Testis (tissue), 3 donors: Measurements from ENCODE around the gene ANKRD63. TPM values are rescaled to one million over a fixed set of nuclear protein-coding genes. Genes with fewer than 3 reads are reported as not detected.

Experiments used
- DNase-seq: peaks from one replicate; pipeline ENCODE4 v3.0.0-alpha.2; 2019
- H3K27ac ChIP-seq, 2 donors: fragments of 200-600 bp; sonication (generic); one replicate each; pipeline ENCODE4 v1.5.1; 2019
- H3K27me3 ChIP-seq: fragments of 200-600 bp; sonication (generic); one replicate; pipeline ENCODE4 v1.5.1; 2019
- H3K36me3 ChIP-seq: fragments of 200-600 bp; sonication (generic); one replicate; pipeline ENCODE4 v1.5.1; 2017; ENCODE audit warnings: low read depth; ENCODE audit errors: missing control alignments
- H3K4me1 ChIP-seq: fragments of 200-600 bp; sonication (generic); one replicate; pipeline ENCODE4 v1.5.1; 2019
- H3K4me3 ChIP-seq, 2 donors: fragments of 200-600 bp; sonication (generic); one replicate each; pipeline ENCODE4 v1.5.1; 2017 to 2019
- H3K9me3 ChIP-seq: fragments of 200-600 bp; sonication (generic); one replicate; pipeline ENCODE4 v1.5.1; 2017
- POLR2A ChIP-seq: fragments of 450-650 bp; IDR thresholded peaks from one replicate; pipeline ENCODE4 v1.6.1; 2017; ENCODE audit warnings: antibody characterized with exemption, mild to moderate bottlenecking, moderate library complexity
- WGBS, 2 donors: methylation state at CpG; one replicate each; pipeline ENCODE4 v1.1.5; 2018; 5-methylcytosine and 5-hydroxymethylcytosine counted together
- intact Hi-C: fragments of 100-400 bp; cut with DNase I; formaldehyde crosslinking; loops from one replicate; pipeline ENCODE4 v1.15.1; 2023; ENCODE audit warnings: low total_unique reads
- polyA plus RNA-seq: library from polyadenylated mRNA; stranded (reverse); fragments of 350-450 nt; fragmentation: Illumina TruSeq; extraction: RNeasy Lipid Tissue Mini Kit (QIAGEN cat#74804); gene quantifications from one replicate; pipeline ENCODE4 v1.2.3, GENCODE V29; 2014; ENCODE audit warnings: low read depth, low replicate concordance; ENCODE audit not compliant: insufficient read depth
- total RNA-seq, 2 donors: library from RNA; depleted of rRNA; stranded (reverse); fragments of >200 nt; gene quantifications; one replicate each; pipeline ENCODE4 v1.2.3, GENCODE V29; 2016
- TF ChIP-seq, protein P1 (sequence below), 3 experiments: fragments of 450-650 bp in 2 of 3; fragments of 200-600 bp in 1 of 3; sonication (generic) in 1 of 3; IDR thresholded peaks; one replicate each; pipeline ENCODE4 v1.5.1; 2016 to 2019; ENCODE audit warnings: antibody characterized with exemption in 3 of 3, mild to moderate bottlenecking in 2 of 3, moderate library complexity in 1 of 3

The ANKRD63 gene
- total and polyA plus RNA-seq, 3 donors from 2014 or later, result 3.1 to 11.8 TPM; not detected in 1

DNA sequence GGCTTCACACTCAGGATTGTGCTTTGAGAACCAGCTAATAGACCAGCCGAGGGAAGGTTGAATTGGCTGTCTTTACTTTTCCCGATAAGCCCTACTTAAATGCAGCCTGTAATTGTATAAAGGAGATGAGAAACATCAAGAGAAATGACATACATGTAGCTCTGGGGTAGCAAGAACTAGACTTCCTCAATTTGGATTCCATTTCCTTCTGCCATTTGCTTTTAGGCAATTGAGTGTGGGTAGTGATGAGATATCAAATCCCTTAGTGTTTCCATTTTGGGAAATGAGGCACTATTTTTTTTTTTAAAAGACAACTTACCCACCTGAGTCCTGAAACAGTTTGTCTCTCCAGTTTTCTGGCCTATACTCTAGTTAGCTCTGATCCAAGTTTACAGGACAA lies 42.8 kb upstream of the ANKRD63 start:
- H3K36me3 ChIP-seq, result no peaks in the 10 kb centered on the region
- TF ChIP-seq, protein P1, sequence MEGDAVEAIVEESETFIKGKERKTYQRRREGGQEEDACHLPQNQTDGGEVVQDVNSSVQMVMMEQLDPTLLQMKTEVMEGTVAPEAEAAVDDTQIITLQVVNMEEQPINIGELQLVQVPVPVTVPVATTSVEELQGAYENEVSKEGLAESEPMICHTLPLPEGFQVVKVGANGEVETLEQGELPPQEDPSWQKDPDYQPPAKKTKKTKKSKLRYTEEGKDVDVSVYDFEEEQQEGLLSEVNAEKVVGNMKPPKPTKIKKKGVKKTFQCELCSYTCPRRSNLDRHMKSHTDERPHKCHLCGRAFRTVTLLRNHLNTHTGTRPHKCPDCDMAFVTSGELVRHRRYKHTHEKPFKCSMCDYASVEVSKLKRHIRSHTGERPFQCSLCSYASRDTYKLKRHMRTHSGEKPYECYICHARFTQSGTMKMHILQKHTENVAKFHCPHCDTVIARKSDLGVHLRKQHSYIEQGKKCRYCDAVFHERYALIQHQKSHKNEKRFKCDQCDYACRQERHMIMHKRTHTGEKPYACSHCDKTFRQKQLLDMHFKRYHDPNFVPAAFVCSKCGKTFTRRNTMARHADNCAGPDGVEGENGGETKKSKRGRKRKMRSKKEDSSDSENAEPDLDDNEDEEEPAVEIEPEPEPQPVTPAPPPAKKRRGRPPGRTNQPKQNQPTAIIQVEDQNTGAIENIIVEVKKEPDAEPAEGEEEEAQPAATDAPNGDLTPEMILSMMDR (IDR thresholded peaks at IDR 0.05), result no peak
- TF ChIP-seq POLR2A, result no peak
- intact Hi-C loops, result no loop called here
- no peaks in the 10 kb centered on the region for H3K27me3 ChIP-seq
- H3K9me3 ChIP-seq, result no peaks in the 10 kb centered on the region
- DNase-seq, result no peak
- H3K4me3 ChIP-seq, result no peak overlapping the region
- peaks cover 16% of the 10 kb centered on the region for H3K4me1 ChIP-seq
- 74 to 82% methylated on average over 2 of the region's 2 CpGs for WGBS, 2 donors
- no peak overlapping the region for H3K27ac ChIP-seq

DNA sequence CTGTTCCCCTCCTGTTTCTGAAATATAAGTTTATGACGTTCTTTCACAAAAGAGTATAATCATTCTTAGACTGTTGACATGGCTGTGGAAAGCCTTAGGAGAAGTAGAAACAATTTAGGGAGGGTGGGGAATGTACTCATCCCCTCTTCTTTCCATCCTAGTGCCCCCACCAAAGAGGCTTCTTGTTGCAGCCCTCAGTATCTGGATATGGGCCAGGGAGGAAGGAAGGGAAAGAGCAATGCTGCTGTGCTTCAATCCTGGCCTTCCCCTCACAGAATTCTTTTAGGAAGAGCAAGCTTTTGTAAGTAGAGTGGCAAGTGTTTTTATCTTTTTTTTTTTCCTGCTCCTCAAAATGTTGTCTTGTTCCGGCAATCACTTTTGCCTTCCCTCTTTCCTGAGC lies 42.3 kb upstream of the ANKRD63 start:
- WGBS, 2 donors, result 51 to 73% methylated on average over 2 of the region's 2 CpGs
- DNase-seq, result no peak
- H3K9me3 ChIP-seq, result no peaks in the 10 kb centered on the region
- TF ChIP-seq, protein P1 (IDR thresholded peaks at IDR 0.05), result no peak
- no peak for TF ChIP-seq POLR2A
- no peaks in the 10 kb centered on the region for H3K27me3 ChIP-seq
- intact Hi-C loops, result no loop called here
- no peaks in the 10 kb centered on the region for H3K36me3 ChIP-seq
- H3K27ac ChIP-seq, result no peak overlapping the region
- H3K4me3 ChIP-seq, result no peak overlapping the region
- H3K4me1 ChIP-seq, result peaks cover 16% of the 10 kb centered on the region

DNA sequence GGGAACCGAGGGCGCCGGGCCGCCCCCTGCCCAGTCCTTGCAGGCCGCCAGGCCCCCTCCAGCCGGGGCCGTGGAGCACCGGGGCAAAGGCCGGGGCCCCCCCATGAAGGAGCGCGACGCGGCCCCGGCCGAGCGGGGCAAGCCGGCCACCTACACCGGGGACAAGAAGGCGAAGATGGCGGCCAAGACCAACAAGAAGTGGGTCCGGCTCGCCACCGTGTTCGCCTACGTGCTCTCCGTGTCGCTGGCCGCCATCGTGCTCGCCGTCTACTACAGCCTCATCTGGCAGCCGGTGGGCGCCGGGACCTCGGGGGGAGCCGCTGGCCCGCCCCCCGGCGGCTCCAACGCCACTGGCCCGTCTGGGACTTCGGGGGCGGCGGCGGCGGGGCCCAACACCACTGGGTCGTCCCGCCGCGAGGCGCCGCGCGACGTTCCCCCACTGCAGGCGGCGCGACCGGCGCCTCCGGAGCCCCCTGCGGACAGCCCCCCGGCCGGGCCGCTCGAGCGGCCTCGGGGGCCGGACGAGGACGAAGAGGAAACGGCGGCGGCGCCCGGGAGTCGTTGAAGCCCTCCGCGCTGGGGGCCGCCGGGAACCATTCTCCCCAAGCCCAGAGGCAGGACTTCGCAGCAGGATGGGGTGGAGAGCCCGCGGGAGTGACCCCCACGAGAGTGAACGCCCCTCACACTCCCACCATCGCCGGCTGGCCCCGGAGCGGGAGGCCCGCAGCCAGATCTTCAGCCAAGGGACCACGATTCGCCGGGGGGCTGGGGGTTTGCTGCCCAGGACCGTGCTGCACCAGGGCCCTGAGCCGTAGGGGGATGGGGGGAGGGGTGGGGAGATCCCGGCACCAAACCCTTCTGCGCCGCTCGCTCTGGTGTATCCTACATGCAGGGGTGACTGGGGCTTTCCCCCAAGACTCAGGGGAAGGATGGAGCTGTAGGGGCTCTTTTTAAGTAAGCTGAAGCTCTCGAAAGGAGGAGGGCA lies 41.4 kb upstream of the ANKRD63 start:
- Histone ChIP-seq H3K4me1 (peaks cover 12% of the 10 kb centered on the region), H3K9me3 (no peaks in the 10 kb centered on the region), H3K36me3 (no peaks in the 10 kb centered on the region), H3K27ac (peak overlapping the region in 1 of 2 donors; percentile 87), H3K27me3 (no peaks in the 10 kb centered on the region), H3K4me3 (peak overlapping the region; percentile 70 to 81)
- intact Hi-C loops, result no loop called here
- 3 to 11% methylated on average over 3 to 66 of the region's 101 CpGs for WGBS, 2 donors
- peak; percentile 51 for DNase-seq
- TF ChIP-seq, protein P1 (IDR thresholded peaks at IDR 0.05), result no peak
- no peak for TF ChIP-seq POLR2A

DNA sequence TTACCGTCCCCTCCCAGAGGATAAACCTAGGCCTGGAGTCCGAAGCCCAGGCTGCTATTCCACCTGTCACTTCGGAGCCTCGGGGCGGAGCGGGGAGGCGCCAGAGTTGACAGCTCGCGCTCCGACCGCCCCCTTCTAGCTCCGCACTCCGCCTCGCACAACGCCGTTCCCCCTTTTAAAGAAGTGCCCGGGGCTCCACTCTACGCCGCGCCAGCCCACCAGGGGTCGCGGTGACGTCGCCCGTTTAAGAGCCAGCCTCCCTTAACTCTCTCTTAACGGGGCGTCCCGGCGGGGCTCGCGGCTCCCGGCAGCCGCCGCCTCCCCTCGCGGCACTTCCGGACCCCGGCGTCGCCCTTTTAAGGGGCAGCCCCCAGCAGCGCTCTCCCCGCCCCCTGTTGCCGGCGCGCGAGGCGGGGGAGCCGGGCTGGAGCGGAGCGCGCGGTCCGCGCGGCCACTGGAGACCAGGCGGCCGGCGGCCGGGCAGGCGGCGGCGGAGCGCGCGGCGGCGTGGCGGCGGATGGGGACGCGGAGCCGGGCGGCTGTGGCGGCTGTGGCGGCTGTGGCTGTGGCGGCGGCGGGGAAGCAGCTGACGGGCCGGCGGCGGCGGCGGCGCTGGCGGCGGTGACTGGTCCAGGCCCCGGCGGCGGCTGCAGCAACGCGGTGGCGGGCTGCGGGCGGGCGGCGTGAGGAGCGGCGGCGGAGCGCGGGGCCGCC lies 40.5 kb upstream of the ANKRD63 start, which contains the start of gene INAFM2:
INAFM2 (plus strand) TSS at position 454 of the 714 bp plus-strand sequence. CDS start 364 bp downstream, outside the sequence.
- intact Hi-C loops, result no loop called here

More for the DNA sequence above, 40.5 kb upstream of the ANKRD63 start, which contains the start of gene INAFM2:
- no peaks in the 10 kb centered on the region for H3K27me3 ChIP-seq
- DNase-seq, result peak; percentile 93
- 0% methylated on average over 68 of the region's 103 CpGs; no CpG with 5 or more reads in 1 of the 2 donors for WGBS, 2 donors
- H3K9me3 ChIP-seq, result no peaks in the 10 kb centered on the region
- no peak for TF ChIP-seq POLR2A
- TF ChIP-seq, protein P1 (IDR thresholded peaks at IDR 0.05), result peak; percentile 49 to 90 (median 77)
- peak within 1 kb of the TSS in 1 of 2 donors; percentile 87 for H3K27ac ChIP-seq
- H3K4me1 ChIP-seq, result peaks cover 12% of the 10 kb centered on the region
- H3K36me3 ChIP-seq, result no peaks in the 10 kb centered on the region
- H3K4me3 ChIP-seq, result peak within 1 kb of the TSS; percentile 70 to 81
